Stomach (tissue), 9 donors: ENCODE results near the gene PRKCE. TPM values are rescaled to one million over a fixed set of nuclear protein-coding genes. Genes with fewer than 3 reads are reported as not detected.

ENCODE experiments used
- DNase-seq, 2 donors: peaks; one replicate each; pipeline versions ENCODE4 v3.0.0 to v3.0.0-alpha.2; 2013 to 2019
- H3K27ac ChIP-seq, 5 donors: fragments of 200-600 bp in 4 of 5; sonication (generic) in 4 of 5; one replicate each; pipeline ENCODE4 v1.5.1; 2013 to 2019; ENCODE audit warnings: mild to moderate bottlenecking in 1 of 5, moderate library complexity in 1 of 5
- H3K27me3 ChIP-seq, 3 donors: fragments of 200-600 bp; sonication (generic); one replicate each; pipeline ENCODE4 v1.5.1; 2017 to 2019; ENCODE audit warnings: mixed run types in 1 of 3
- H3K36me3 ChIP-seq, 4 donors: fragments of 200-600 bp; sonication (generic); 1 replicate in 3 of 4; 2 replicates in 1 of 4; pipeline ENCODE4 v1.5.1; 2016 to 2019
- H3K4me1 ChIP-seq, 4 donors: fragments of 200-600 bp; sonication (generic); one replicate each; pipeline ENCODE4 v1.5.1; 2016 to 2019
- H3K4me3 ChIP-seq, 4 donors: fragments of 200-600 bp; sonication (generic) in 3 of 4; one replicate each; pipeline ENCODE4 v1.5.1; 2016 to 2019; ENCODE audit warnings: mild to moderate bottlenecking in 1 of 4
- H3K9me3 ChIP-seq, 4 donors: fragments of 200-600 bp; sonication (generic); one replicate each; pipeline ENCODE4 v1.5.1; 2016 to 2019
- EP300 ChIP-seq: sonication (generic); formaldehyde crosslinking; IDR thresholded peaks from one replicate; pipeline ENCODE4 v1.6.1; 2017; ENCODE audit warnings: antibody characterized with exemption
- POLR2A ChIP-seq, 4 donors: fragments of 450-650 bp; IDR thresholded peaks; one replicate each; pipeline ENCODE4 v1.6.1; 2016; ENCODE audit warnings: antibody characterized with exemption in 4 of 4, control low read depth in 2 of 4, mild to moderate bottlenecking in 1 of 4, moderate library complexity in 1 of 4
- POLR2AphosphoS5 ChIP-seq, 3 donors: sonication (generic); formaldehyde crosslinking; IDR thresholded peaks; one replicate each; pipeline ENCODE4 v1.6.1; 2016; ENCODE audit warnings: antibody characterized with exemption in 3 of 3
- WGBS, 5 donors: extraction: QIAGEN DNeasy Blood & Tissue Kit in 3 of 5; methylation state at CpG; one replicate each; pipeline versions ENCODE4 v1.1.5 to v1.1.7; 2013 to 2018; 5-methylcytosine and 5-hydroxymethylcytosine counted together
- intact Hi-C: fragments of 100-400 bp; cut with DNase I; formaldehyde crosslinking; loops from one replicate; pipeline ENCODE4 v1.15.1; 2023; ENCODE audit warnings: low total_unique reads
- polyA plus RNA-seq, 3 donors: library from polyadenylated mRNA; stranded (reverse); fragments of 200-250 nt; gene quantifications; one replicate each; pipeline ENCODE4 v1.2.3, GENCODE V29; 2013
- total RNA-seq, 5 donors: library from RNA; depleted of rRNA; stranded (reverse); fragments of >200 nt; gene quantifications; one replicate each; pipeline versions ENCODE4 v1.1.0 to v1.2.3, GENCODE V29; 2014 to 2016
- TF ChIP-seq, protein P1 (sequence below), 7 experiments: fragments of 450-650 bp in 4 of 7; fragments of 200-600 bp in 3 of 7; sonication (generic) in 3 of 7; IDR thresholded peaks; one replicate each; pipeline ENCODE4 v1.5.1; 2016 to 2019; ENCODE audit warnings: antibody characterized with exemption in 7 of 7, control low read depth in 2 of 7, mild to moderate bottlenecking in 1 of 7
- donor health status: healthy with polysubstance abuse.
- donor health status: Bipolar disorder and iron deficiency.
- donor health status: healthy.

PRKCE gene
- total and polyA plus RNA-seq, 8 donors, result 2.0 to 92.0 (median 10.0) TPM

DNA sequence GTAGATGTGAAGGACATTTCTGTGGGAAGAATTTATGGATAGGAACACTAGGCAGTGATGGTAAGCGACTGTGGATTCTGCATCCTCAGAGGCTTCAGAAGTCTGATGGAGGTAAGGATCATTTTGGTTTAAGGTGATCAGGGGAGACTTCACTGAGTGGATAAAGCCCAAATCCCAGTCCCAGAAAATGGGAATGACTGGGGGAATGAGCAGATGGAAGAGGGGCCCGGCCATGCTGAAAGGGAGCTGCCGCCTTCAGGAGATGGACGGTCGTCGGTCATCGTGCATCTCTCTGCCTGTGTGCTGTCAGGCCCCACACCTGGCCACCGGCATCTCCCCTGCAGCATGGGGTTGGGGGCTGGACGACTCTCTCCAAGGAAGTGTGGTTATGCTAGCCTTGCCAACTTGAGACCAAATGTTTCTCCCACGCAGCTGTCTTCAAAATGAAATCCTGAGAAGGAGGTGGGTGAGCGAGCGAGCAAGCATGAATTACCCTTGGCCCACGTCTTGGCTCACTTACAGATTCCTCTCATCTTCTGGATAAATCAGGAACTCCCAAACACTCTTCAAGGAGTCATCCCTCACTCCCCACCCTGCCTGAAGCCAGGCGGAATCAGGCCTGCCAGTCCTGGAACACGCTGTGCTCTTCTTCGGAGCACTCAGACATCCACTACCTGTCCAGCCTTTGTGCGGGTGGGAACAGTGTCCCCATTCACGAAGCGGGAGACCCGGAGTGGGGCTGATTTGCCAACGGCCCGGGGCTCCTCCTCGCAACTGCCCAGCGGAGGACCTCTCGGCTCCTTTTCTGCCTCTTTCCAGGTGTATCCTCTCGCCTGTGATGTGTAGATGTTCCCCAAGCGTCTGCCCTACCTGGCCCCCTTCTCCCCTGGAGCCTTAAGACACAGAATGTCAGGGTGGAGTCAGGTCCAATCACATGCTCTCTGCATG, 85.6 kb downstream of the PRKCE start:
- DNase-seq, result peak in 1 of 2 donors; percentile 43
- H3K36me3 ChIP-seq, result peaks cover 0 to 10% (median 0%) of the 10 kb centered on the region in 4 donors
- no peaks in the 10 kb centered on the region for H3K9me3 ChIP-seq
- intact Hi-C loops, result no loop called here
- no peak overlapping the region for H3K4me3 ChIP-seq
- no peak for TF ChIP-seq POLR2AphosphoS5 (IDR thresholded peaks at IDR 0.05)
- TF ChIP-seq, protein P1, sequence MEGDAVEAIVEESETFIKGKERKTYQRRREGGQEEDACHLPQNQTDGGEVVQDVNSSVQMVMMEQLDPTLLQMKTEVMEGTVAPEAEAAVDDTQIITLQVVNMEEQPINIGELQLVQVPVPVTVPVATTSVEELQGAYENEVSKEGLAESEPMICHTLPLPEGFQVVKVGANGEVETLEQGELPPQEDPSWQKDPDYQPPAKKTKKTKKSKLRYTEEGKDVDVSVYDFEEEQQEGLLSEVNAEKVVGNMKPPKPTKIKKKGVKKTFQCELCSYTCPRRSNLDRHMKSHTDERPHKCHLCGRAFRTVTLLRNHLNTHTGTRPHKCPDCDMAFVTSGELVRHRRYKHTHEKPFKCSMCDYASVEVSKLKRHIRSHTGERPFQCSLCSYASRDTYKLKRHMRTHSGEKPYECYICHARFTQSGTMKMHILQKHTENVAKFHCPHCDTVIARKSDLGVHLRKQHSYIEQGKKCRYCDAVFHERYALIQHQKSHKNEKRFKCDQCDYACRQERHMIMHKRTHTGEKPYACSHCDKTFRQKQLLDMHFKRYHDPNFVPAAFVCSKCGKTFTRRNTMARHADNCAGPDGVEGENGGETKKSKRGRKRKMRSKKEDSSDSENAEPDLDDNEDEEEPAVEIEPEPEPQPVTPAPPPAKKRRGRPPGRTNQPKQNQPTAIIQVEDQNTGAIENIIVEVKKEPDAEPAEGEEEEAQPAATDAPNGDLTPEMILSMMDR (IDR thresholded peaks at IDR 0.05), result no peak
- no peak for TF ChIP-seq EP300
- no peak for TF ChIP-seq POLR2A (IDR thresholded peaks at IDR 0.05)
- H3K27me3 ChIP-seq, result no peaks in the 10 kb centered on the region
- peaks cover 5 to 32% (median 15%) of the 10 kb centered on the region in 4 donors for H3K4me1 ChIP-seq
- WGBS, 5 donors, result 91 to 95% (median 94%) methylated on average over 25 to 27 of the region's 27 CpGs
- H3K27ac ChIP-seq, result no peak overlapping the region

DNA sequence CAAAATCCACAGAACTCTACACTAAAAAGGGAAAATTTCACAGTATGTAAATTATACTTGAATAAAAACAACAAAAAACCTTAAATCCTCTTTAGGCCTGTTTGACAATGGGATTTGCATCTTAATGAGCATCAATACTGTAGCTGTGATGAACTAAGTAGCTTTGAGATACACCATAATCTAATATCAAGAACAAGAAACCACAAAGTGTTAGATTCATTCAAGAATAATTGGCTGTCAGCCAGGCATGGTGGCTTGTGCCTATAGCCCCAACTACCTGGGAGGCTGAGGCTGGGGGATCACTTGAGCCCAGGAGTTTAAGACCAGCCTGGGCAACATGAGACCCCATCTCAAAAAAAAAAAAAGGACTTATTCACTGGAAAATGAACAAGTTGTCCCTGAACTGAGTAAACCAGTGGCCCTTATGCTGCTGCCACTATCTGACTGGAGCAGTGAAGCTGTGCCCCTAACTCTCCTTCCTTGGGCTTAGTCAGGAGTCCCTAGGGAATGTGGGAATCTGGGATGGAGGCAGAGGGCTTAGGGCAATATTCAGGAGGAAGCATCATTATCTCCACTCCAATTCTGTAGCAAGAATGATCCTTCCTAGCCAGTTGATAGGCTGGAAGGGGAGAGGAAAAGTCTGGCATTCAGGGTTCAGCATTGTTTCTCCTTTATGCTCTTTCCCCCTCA, 88.5 kb downstream of the PRKCE start:
- TF ChIP-seq EP300 (no peak), POLR2A (IDR thresholded peaks at IDR 0.05) (no peak), POLR2AphosphoS5 (IDR thresholded peaks at IDR 0.05) (no peak)
- TF ChIP-seq, protein P1 (IDR thresholded peaks at IDR 0.05), result no peak
- Histone ChIP-seq H3K27me3 (no peaks in the 10 kb centered on the region), H3K4me3 (no peak overlapping the region), H3K36me3 (peaks cover 0 to 10% (median 0%) of the 10 kb centered on the region in 4 donors), H3K9me3 (no peaks in the 10 kb centered on the region), H3K27ac (no peak overlapping the region), H3K4me1 (peaks cover 11 to 45% (median 18%) of the 10 kb centered on the region in 4 donors)
- no peak for DNase-seq
- intact Hi-C loops, result no loop called here

DNA sequence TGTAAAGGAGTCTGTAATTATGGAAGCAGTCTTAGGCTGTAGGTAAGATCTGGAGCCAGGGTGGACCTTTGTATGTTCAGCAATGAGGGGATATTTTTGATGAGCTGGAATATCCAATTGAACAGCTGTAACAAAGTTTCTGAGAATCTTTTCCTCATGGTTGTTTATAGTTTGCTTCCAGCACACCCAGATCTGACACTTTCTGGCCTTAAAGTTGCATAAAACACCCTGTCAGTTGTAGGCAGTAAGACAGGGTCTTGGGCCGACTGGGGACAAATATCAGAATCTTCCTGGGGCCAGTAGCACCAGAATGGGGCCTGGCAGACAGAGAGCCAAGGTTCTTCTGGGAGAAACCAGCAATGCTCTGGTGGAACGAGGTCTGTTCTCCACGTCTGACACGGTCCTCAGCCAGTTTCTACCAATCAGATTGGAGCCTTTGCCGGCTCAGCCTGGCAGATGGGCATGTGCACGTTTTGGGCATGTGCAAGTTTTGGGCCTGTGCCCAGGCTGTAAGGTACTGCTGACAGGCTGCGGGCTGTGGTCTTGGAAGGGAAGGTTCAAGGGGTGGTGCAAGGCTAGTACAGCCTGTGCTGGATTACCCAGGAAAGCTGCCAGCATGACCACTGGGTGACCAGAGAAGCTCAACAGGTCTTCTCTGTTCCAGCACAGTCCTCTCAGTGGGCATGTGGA, 89.8 kb downstream of the PRKCE start:
- H3K27ac ChIP-seq, result no peak overlapping the region
- H3K4me1 ChIP-seq, result peaks cover 13 to 51% (median 19%) of the 10 kb centered on the region in 4 donors
- no peak overlapping the region for H3K4me3 ChIP-seq
- DNase-seq, result peak in 1 of 2 donors; percentile 65
- TF ChIP-seq, protein P1 (IDR thresholded peaks at IDR 0.05), result no peak
- H3K36me3 ChIP-seq, result peaks cover 0 to 10% (median 0%) of the 10 kb centered on the region in 4 donors
- no peaks in the 10 kb centered on the region for H3K9me3 ChIP-seq
- WGBS, 5 donors, result 45 to 65% (median 48%) methylated on average over 7 of the region's 7 CpGs
- intact Hi-C loops, result no loop called here
- H3K27me3 ChIP-seq, result no peaks in the 10 kb centered on the region
